K562 (cell line): ENCODE data around the gene CCNB1. TPM values are rescaled to one million over a fixed set of nuclear protein-coding genes. Genes with fewer than 3 reads are reported as not detected.
A peak's percentile ranks its signal among the peaks of the same experiment; 100 is the strongest.

Source experiments
- CBX2 ChIP-seq: fragments of 200-600 bp; sonication (generic); IDR thresholded peaks from one replicate; pipeline ENCODE4 v1.6.1; 2012; ENCODE audit warnings: mild to moderate bottlenecking, low read length, inconsistent platforms; ENCODE audit not compliant: insufficient read depth, poor library complexity, severe bottlenecking
- CBX8 ChIP-seq: fragments of 200-600 bp; sonication (generic); IDR thresholded peaks from 2 replicates; pipeline ENCODE4 v1.6.1; 2012; ENCODE audit warnings: borderline replicate concordance, mixed run types, low read depth, mild to moderate bottlenecking, moderate library complexity, mixed read lengths, low read length, control low read depth, inconsistent platforms; ENCODE audit not compliant: poor library complexity, severe bottlenecking; ENCODE audit errors: extremely low read depth
- CREBBP ChIP-seq: IDR thresholded peaks from one replicate; pipeline ENCODE4 v1.6.1; 2012; ENCODE audit warnings: low read depth, mild to moderate bottlenecking, control low read depth, inconsistent platforms, low read length
- KDM2B ChIP-seq: fragments of 250-450 bp; sonication (Bioruptor Pico); IDR thresholded peaks from 2 replicates; pipeline ENCODE4 v1.8.0; 2021; ENCODE audit warnings: mild to moderate bottlenecking, moderate library complexity
- NFE2 ChIP-seq: IDR thresholded peaks from 2 replicates; pipeline ENCODE4 v1.6.1; 2014; ENCODE audit warnings: antibody characterized with exemption, low read depth
- NFRKB ChIP-seq: fragments of 450-650 bp; IDR thresholded peaks from 2 replicates; pipeline ENCODE4 v1.6.1; 2016; ENCODE audit warnings: low read depth
- POLR2H ChIP-seq: IDR thresholded peaks from 2 replicates; pipeline ENCODE4 v1.6.1; 2016; ENCODE audit warnings: missing genetic modification characterization, low read depth, mild to moderate bottlenecking, control low read depth, missing compliant biosample characterization, moderate library complexity
- SAFB2 ChIP-seq: fragments of 200-400 bp; formaldehyde crosslinking; IDR thresholded peaks from 2 replicates; pipeline ENCODE4 v1.6.1; 2018; ENCODE audit warnings: borderline replicate concordance, low read length, low read depth, moderate library complexity; ENCODE audit not compliant: severe bottlenecking
- SNRNP70 ChIP-seq: fragments of 200-400 bp; formaldehyde crosslinking; optimal IDR thresholded peaks from 2 replicates; pipeline ENCODE3; 2017; ENCODE audit warnings: low read depth, low read length
- WHSC1 ChIP-seq: IDR thresholded peaks from one replicate; pipeline ENCODE4 v1.6.1; 2012; ENCODE audit warnings: low read length, control low read depth, inconsistent platforms
- polyA plus RNA-seq, 8 experiments: library from polyadenylated mRNA; depleted of rRNA in 4 of 8; stranded (reverse) in 5 of 8; unstranded in 3 of 8; fragments of >200 nt; fragmentation: Nextera tagmentation in 2 of 8; fragmentation: Illumina TruSeq in 1 of 8; extraction: Ambion mirVana in 2 of 8; extraction: Trizol in 1 of 8; gene quantifications; 2 replicates each; pipeline versions ENCODE4 v1.2.1 to v1.2.3, GENCODE V29; 2011 to 2014; ENCODE audit warnings: inconsistent platforms in 1 of 8, missing spikeins in 1 of 8
- total RNA-seq, 7 experiments: library from RNA; depleted of rRNA in 6 of 7; stranded (reverse); fragments of >200 nt in 6 of 7; fragmentation: Illumina TruSeq in 2 of 7; extraction: Trizol in 2 of 7; gene quantifications; 2 replicates each; pipeline versions ENCODE4 v1.2.1 to v1.2.3, GENCODE V29; 2011 to 2021; ENCODE audit warnings: low replicate concordance in 1 of 7
- TF ChIP-seq, protein P1 (sequence below): fragments of 450-650 bp; IDR thresholded peaks from 2 replicates; pipeline ENCODE4 v1.6.1; 2014; ENCODE audit warnings: low read depth, mild to moderate bottlenecking, moderate library complexity, borderline replicate concordance
- TF ChIP-seq, protein P2 (sequence below): sonication (generic); formaldehyde crosslinking; IDR thresholded peaks from 2 replicates; pipeline ENCODE4 v1.8.0; 2022; ENCODE audit warnings: missing genetic modification reagents, mild to moderate bottlenecking, moderate library complexity, borderline replicate concordance
- TF ChIP-seq, protein P3 (sequence below): sonication (generic); formaldehyde crosslinking; IDR thresholded peaks from 2 replicates; pipeline ENCODE4 v1.8.1; 2023; ENCODE audit warnings: mild to moderate bottlenecking, missing genetic modification reagents
- TF ChIP-seq, protein P4 (sequence below): sonication (generic); formaldehyde crosslinking; IDR thresholded peaks from 2 replicates; pipeline ENCODE4 v1.8.0; 2023; ENCODE audit warnings: mild to moderate bottlenecking, missing genetic modification reagents
- TF ChIP-seq, protein P5 (sequence below): sonication (generic); formaldehyde crosslinking; IDR thresholded peaks from 2 replicates; pipeline ENCODE4 v1.8.1; 2023; ENCODE audit warnings: mild to moderate bottlenecking, missing genetic modification reagents, moderate library complexity

CCNB1 gene
- total and polyA plus RNA-seq, 9 of the 15 experiments (the other 6 are each of a cell fraction or from before 2014, with no cell fraction given): 165 to 679 (median 271) TPM

DNA sequence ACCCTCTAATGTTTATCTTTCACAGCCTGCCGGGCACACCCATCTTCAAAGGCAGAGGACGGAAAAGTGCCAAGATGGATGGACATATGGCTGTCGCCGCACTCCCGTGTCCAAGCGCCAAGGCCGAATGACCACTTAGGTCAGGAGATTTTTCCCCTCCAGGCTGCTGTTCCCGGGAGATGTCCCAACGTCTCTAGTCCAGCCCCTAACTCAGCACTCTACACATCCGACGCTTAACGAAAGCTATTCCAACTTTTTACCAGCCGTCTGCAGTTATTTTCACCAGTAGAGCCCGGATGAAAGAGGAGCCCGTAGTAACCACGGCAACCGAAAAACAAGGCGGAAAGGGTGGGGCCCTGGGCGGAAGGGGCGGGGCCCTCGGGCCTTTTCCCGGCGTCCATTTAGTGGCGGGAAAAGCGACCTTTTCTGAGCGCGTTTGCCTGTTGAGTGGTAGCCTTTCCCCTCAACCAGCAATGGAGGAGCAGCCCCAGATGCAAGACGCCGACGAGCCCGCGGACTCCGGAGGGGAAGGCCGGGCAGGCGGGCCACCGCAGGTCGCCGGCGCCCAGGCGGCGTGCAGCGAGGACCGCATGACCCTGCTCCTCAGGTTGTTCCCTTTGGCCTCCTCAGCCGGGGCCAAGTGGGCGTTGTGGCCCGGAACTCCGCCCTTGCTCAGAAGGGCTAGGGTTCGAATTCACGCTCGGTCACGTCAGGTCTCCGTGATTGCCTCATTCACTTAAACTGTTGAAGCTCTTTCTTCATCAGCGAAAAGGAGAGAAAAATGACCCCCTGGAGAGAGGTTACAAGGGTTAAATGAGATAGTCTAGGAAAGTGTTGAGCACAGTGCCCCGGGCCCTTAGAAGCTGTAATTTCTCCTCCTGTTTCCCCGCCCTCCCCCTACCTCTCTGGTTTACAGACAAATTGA, 22.5 kb downstream of the CCNB1 start, which contains the start of gene CENPH (continued):
- TF ChIP-seq, protein P1, sequence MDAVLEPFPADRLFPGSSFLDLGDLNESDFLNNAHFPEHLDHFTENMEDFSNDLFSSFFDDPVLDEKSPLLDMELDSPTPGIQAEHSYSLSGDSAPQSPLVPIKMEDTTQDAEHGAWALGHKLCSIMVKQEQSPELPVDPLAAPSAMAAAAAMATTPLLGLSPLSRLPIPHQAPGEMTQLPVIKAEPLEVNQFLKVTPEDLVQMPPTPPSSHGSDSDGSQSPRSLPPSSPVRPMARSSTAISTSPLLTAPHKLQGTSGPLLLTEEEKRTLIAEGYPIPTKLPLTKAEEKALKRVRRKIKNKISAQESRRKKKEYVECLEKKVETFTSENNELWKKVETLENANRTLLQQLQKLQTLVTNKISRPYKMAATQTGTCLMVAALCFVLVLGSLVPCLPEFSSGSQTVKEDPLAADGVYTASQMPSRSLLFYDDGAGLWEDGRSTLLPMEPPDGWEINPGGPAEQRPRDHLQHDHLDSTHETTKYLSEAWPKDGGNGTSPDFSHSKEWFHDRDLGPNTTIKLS: peak; percentile 65; the same call in 1 of the 2 replicates
- TF ChIP-seq NFE2 (no peak), CREBBP (no peak), SNRNP70 (no peak), POLR2H (tag) (peak; percentile 87), SAFB2 (no peak), CBX2 (no peak), NFRKB (0 out of 2 replicates have a peak, but pooled peaks have one; percentile 68), KDM2B (CRISPR knock-in tag) (no peak; the same call in 1 of the 2 replicates), WHSC1 (no peak), CBX8 (no peak)
- TF ChIP-seq, protein P2, sequence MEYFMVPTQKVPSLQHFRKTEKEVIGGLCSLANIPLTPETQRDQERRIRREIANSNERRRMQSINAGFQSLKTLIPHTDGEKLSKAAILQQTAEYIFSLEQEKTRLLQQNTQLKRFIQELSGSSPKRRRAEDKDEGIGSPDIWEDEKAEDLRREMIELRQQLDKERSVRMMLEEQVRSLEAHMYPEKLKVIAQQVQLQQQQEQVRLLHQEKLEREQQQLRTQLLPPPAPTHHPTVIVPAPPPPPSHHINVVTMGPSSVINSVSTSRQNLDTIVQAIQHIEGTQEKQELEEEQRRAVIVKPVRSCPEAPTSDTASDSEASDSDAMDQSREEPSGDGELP: peak; percentile 85
- TF ChIP-seq, protein P3, sequence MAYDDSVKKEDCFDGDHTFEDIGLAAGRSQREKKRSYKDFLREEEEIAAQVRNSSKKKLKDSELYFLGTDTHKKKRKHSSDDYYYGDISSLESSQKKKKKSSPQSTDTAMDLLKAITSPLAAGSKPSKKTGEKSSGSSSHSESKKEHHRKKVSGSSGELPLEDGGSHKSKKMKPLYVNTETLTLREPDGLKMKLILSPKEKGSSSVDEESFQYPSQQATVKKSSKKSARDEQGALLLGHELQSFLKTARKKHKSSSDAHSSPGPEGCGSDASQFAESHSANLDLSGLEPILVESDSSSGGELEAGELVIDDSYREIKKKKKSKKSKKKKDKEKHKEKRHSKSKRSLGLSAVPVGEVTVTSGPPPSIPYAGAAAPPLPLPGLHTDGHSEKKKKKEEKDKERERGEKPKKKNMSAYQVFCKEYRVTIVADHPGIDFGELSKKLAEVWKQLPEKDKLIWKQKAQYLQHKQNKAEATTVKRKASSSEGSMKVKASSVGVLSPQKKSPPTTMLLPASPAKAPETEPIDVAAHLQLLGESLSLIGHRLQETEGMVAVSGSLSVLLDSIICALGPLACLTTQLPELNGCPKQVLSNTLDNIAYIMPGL (CRISPR knock-in tag): peak; percentile 29; the same call in 1 of the 2 replicates
- TF ChIP-seq, protein P4, sequence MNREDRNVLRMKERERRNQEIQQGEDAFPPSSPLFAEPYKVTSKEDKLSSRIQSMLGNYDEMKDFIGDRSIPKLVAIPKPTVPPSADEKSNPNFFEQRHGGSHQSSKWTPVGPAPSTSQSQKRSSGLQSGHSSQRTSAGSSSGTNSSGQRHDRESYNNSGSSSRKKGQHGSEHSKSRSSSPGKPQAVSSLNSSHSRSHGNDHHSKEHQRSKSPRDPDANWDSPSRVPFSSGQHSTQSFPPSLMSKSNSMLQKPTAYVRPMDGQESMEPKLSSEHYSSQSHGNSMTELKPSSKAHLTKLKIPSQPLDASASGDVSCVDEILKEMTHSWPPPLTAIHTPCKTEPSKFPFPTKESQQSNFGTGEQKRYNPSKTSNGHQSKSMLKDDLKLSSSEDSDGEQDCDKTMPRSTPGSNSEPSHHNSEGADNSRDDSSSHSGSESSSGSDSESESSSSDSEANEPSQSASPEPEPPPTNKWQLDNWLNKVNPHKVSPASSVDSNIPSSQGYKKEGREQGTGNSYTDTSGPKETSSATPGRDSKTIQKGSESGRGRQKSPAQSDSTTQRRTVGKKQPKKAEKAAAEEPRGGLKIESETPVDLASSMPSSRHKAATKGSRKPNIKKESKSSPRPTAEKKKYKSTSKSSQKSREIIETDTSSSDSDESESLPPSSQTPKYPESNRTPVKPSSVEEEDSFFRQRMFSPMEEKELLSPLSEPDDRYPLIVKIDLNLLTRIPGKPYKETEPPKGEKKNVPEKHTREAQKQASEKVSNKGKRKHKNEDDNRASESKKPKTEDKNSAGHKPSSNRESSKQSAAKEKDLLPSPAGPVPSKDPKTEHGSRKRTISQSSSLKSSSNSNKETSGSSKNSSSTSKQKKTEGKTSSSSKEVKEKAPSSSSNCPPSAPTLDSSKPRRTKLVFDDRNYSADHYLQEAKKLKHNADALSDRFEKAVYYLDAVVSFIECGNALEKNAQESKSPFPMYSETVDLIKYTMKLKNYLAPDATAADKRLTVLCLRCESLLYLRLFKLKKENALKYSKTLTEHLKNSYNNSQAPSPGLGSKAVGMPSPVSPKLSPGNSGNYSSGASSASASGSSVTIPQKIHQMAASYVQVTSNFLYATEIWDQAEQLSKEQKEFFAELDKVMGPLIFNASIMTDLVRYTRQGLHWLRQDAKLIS (CRISPR knock-in tag): peak; percentile 69
- TF ChIP-seq, protein P5, sequence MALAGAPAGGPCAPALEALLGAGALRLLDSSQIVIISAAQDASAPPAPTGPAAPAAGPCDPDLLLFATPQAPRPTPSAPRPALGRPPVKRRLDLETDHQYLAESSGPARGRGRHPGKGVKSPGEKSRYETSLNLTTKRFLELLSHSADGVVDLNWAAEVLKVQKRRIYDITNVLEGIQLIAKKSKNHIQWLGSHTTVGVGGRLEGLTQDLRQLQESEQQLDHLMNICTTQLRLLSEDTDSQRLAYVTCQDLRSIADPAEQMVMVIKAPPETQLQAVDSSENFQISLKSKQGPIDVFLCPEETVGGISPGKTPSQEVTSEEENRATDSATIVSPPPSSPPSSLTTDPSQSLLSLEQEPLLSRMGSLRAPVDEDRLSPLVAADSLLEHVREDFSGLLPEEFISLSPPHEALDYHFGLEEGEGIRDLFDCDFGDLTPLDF (CRISPR knock-in tag): peak; percentile 79
